HCT116 (cell line): ENCODE results near the gene RNASEH2B. TPM values are rescaled to one million over a fixed set of nuclear protein-coding genes. Genes with fewer than 3 reads are reported as not detected.

Experiments used
- ATAC-seq: fragments of 200-7000 bp; cut with Tn5 transposase; 2 replicates; pipeline ENCODE4 v1.9.1; 2020; ENCODE audit warnings: mild to moderate bottlenecking, moderate library complexity
- BruUV-seq: library from RNA; stranded (reverse); fragments of 400-500 nt; replicated peaks from 2 replicates; lab custom pipeline; 2021; lab: Mats Ljungman, UMichigan
- CTCF ChIA-PET: fragments of 300-600 bp; sonication (Branson Sonifier 250); formaldehyde crosslinking; loops from one replicate; lab custom pipeline; 2021; ENCODE audit warnings: antibody characterized with exemption; lab: Charles Lee
- POLR2A ChIA-PET: fragments of 300-600, 350-600 bp; sonication (Branson Sonifier 250); formaldehyde crosslinking; loops from one replicate; lab custom pipeline; 2021; ENCODE audit warnings: antibody characterized with exemption; lab: Charles Lee
- RAD21 ChIA-PET, 2 experiments: fragments of 300-600 bp; sonication (Branson Sonifier 250); formaldehyde crosslinking; loops; one replicate each; lab custom pipeline; 2023; ENCODE audit warnings: low total read pairs in 2 of 2; ENCODE audit not compliant: uncharacterized antibody in 2 of 2, unreplicated experiment in 2 of 2, low non-redundant PET in 1 of 2; lab: Charles Lee
- DNase-seq: peaks from one replicate; pipeline ENCODE4 v3.0.0-alpha.2; 2010; ENCODE audit warnings: low read depth, low spot score
- H2AFZ ChIP-seq: fragments of 200-600 bp; shearing (Covaris generic), sonication (generic); 2 replicates; pipeline ENCODE4 v1.6.1; 2017; ENCODE audit warnings: low read depth, mixed run types, mixed read lengths, antibody characterized with exemption, low read length; ENCODE audit not compliant: poor library complexity, severe bottlenecking
- H3K27ac ChIP-seq: 2 replicates; pipeline ENCODE4 v1.5.1; 2012; ENCODE audit warnings: low read depth, low read length
- H3K27me3 ChIP-seq: fragments of 200-600 bp; sonication (generic); 2 replicates; pipeline ENCODE4 v1.6.1; 2016; ENCODE audit warnings: mixed run types, low read length, mixed read lengths; ENCODE audit not compliant: insufficient read depth
- H3K36me3 ChIP-seq, 2 experiments: fragments of 200-500 bp in 1 of 2; fragments of 200-600 bp in 1 of 2; sonication (Bioruptor generic) in 1 of 2; sonication (generic) in 1 of 2; 2 replicates each; pipeline versions ENCODE4 v1.5.1 to v1.6.1; 2014 to 2016; ENCODE audit warnings: low read length in 2 of 2, inconsistent platforms in 1 of 2, mixed read lengths in 1 of 2, mixed run types in 1 of 2; ENCODE audit not compliant: insufficient read depth in 2 of 2, control insufficient read depth in 1 of 2
- H3K4me1 ChIP-seq, 2 experiments: fragments of 200-600 bp in 1 of 2; sonication (generic) in 1 of 2; 2 replicates each; pipeline versions ENCODE4 v1.5.1 to v1.6.1; 2012 to 2017; ENCODE audit warnings: low read length in 2 of 2, inconsistent platforms in 1 of 2, mild to moderate bottlenecking in 1 of 2, mixed read lengths in 1 of 2, mixed run types in 1 of 2, moderate library complexity in 1 of 2; ENCODE audit not compliant: insufficient read depth in 2 of 2, control insufficient read depth in 1 of 2
- H3K4me2 ChIP-seq: fragments of 200-600 bp; sonication (generic); 2 replicates; pipeline ENCODE4 v1.6.1; 2017; ENCODE audit warnings: mixed run types, low read length, mixed read lengths
- H3K4me3 ChIP-seq, 2 experiments: fragments of 200-600 bp in 1 of 2; sonication (generic) in 1 of 2; replicated peaks in 1 of 2; 2 replicates each; pipeline ENCODE4 v1.5.1; 2011 to 2016; ENCODE audit warnings: low read length in 2 of 2, control low read depth in 1 of 2, low read depth in 1 of 2, mild to moderate bottlenecking in 1 of 2, mixed read lengths in 1 of 2, mixed run types in 1 of 2
- H3K79me2 ChIP-seq: fragments of 200-600 bp; sonication (generic); 2 replicates; pipeline ENCODE4 v1.6.1; 2017; ENCODE audit warnings: mild to moderate bottlenecking, mixed run types, low read length, moderate library complexity, mixed read lengths; ENCODE audit not compliant: insufficient read depth
- H3K9ac ChIP-seq: fragments of 200-600 bp; sonication (generic); 2 replicates; pipeline ENCODE4 v1.6.1; 2016; ENCODE audit warnings: low read length, mixed read lengths
- H3K9me2 ChIP-seq: fragments of 200-600 bp; sonication (generic), shearing (Covaris generic); 2 replicates; pipeline ENCODE4 v1.6.1; 2017; ENCODE audit warnings: mixed run types, mild to moderate bottlenecking, moderate library complexity; ENCODE audit not compliant: insufficient read depth
- H3K9me3 ChIP-seq, 2 experiments: fragments of 200-500 bp in 1 of 2; fragments of 200-600 bp in 1 of 2; sonication (Bioruptor generic) in 1 of 2; sonication (generic) in 1 of 2; 2 replicates each; pipeline ENCODE4 v1.6.1; 2014 to 2017; ENCODE audit warnings: low read length in 2 of 2, mixed read lengths in 2 of 2, inconsistent platforms in 1 of 2, low read depth in 1 of 2, mild to moderate bottlenecking in 1 of 2, mixed run types in 1 of 2, moderate library complexity in 1 of 2; ENCODE audit not compliant: control insufficient read depth in 1 of 2, insufficient read depth in 1 of 2
- H4K20me1 ChIP-seq: fragments of 200-600 bp; sonication (generic), shearing (Covaris generic); 2 replicates; pipeline ENCODE4 v1.6.1; 2017; ENCODE audit warnings: mixed run types, mild to moderate bottlenecking, moderate library complexity; ENCODE audit not compliant: insufficient read depth
- CEBPB ChIP-seq: IDR thresholded peaks from 2 replicates; pipeline ENCODE4 v1.6.1; 2012; ENCODE audit warnings: low read depth
- EGR1 ChIP-seq: IDR thresholded peaks from 2 replicates; pipeline ENCODE4 v1.6.1; 2012; ENCODE audit warnings: low read depth
- ELF1 ChIP-seq: IDR thresholded peaks from 2 replicates; pipeline ENCODE4 v1.6.1; 2012; ENCODE audit warnings: low read depth, borderline replicate concordance
- EZH2 ChIP-seq: fragments of 200-600 bp; sonication (generic); IDR thresholded peaks from 2 replicates; pipeline ENCODE4 v1.6.1; 2017; ENCODE audit warnings: antibody characterized with exemption, mixed run types
- EZH2phosphoT487 ChIP-seq: fragments of 200-600 bp; IDR thresholded peaks from 2 replicates; pipeline ENCODE4 v1.6.1; 2018; ENCODE audit warnings: antibody characterized with exemption, borderline replicate concordance
- FOSL1 ChIP-seq: IDR thresholded peaks from 2 replicates; pipeline ENCODE4 v1.6.1; 2012; ENCODE audit warnings: low read depth
- JUND ChIP-seq: IDR thresholded peaks from 2 replicates; pipeline ENCODE4 v1.6.1; 2012
- MAX ChIP-seq: IDR thresholded peaks from 2 replicates; pipeline ENCODE4 v1.6.1; 2012
- POLR2A ChIP-seq: IDR thresholded peaks from 2 replicates; pipeline ENCODE4 v1.7.0; 2011; ENCODE audit warnings: borderline replicate concordance; ENCODE audit not compliant: insufficient read depth, insufficient read length; ENCODE audit errors: extremely low read depth
- POLR2AphosphoS5 ChIP-seq: IDR thresholded peaks from 2 replicates; pipeline ENCODE4 v1.6.1; 2011; ENCODE audit warnings: mild to moderate bottlenecking, low read depth, low read length, moderate library complexity
- SP1 ChIP-seq: IDR thresholded peaks from 2 replicates; pipeline ENCODE4 v1.6.1; 2012; ENCODE audit warnings: low read depth
- TCF7L2 ChIP-seq: IDR thresholded peaks from 2 replicates; pipeline ENCODE4 v1.7.0; 2011; ENCODE audit warnings: borderline replicate concordance, inconsistent platforms; ENCODE audit not compliant: insufficient read depth, insufficient read length; ENCODE audit errors: extremely low read depth
- YY1 ChIP-seq: IDR thresholded peaks from 2 replicates; pipeline ENCODE4 v1.6.1; 2011; ENCODE audit warnings: low read length, low read depth, moderate library complexity, mild to moderate bottlenecking; ENCODE audit not compliant: insufficient replicate concordance; ENCODE audit errors: extremely low read depth
- ZBTB33 ChIP-seq: IDR thresholded peaks from 2 replicates; pipeline ENCODE4 v1.6.1; 2011; ENCODE audit warnings: mild to moderate bottlenecking, low read length, moderate library complexity; ENCODE audit not compliant: insufficient replicate concordance; ENCODE audit errors: extremely low read depth
- ZFX ChIP-seq: fragments of 450-650 bp; IDR thresholded peaks from 2 replicates; pipeline ENCODE4 v1.6.1; 2017
- ZNF274 ChIP-seq: fragments of 200-500 bp; sonication (Bioruptor generic); IDR thresholded peaks from 2 replicates; pipeline ENCODE4 v1.6.1; 2014; ENCODE audit warnings: mild to moderate bottlenecking, low read depth, low read length, inconsistent platforms
- intact Hi-C: fragments of 100-400 bp; cut with micrococcal nuclease; formaldehyde crosslinking; loops from 2 replicates; pipeline ENCODE4 v1.10.0; 2022
- total RNA-seq: library from RNA; stranded (reverse); gene quantifications from one replicate; pipeline ENCODE4 v1.2.1, GENCODE V29; 2021; ENCODE audit not compliant: unreplicated experiment
- TF ChIP-seq, protein P1 (sequence below): IDR thresholded peaks from 2 replicates; pipeline ENCODE4 v1.6.1; 2012; ENCODE audit warnings: low read depth
- TF ChIP-seq, protein P2 (sequence below), 3 experiments: fragments of 200-600 bp in 1 of 3; sonication (generic) in 1 of 3; IDR thresholded peaks in 2 of 3; conservative IDR thresholded peaks in 1 of 3; 2 replicates each; pipeline ENCODE4 v1.5.1; 2012 to 2017; ENCODE audit warnings: low read depth in 2 of 3, low read length in 2 of 3, antibody characterized with exemption in 1 of 3, borderline replicate concordance in 1 of 3, control low read depth in 1 of 3, mild to moderate bottlenecking in 1 of 3, mixed read lengths in 1 of 3, mixed run types in 1 of 3, moderate library complexity in 1 of 3; ENCODE audit not compliant: insufficient read depth in 1 of 3

Gene RNASEH2B
- total RNA-seq, 1 experiment from 2014 or later, result 41.3 TPM

- no peaks in the 10 kb centered on the region for H3K27me3 ChIP-seq
- ATAC-seq (no peak), DNase-seq (no peak)
- TF ChIP-seq EZH2 (no peak), ELF1 (no peak), EZH2phosphoT487 (no peak), POLR2A (no peak), POLR2AphosphoS5 (no peak), MAX (no peak), JUND (no peak), ZNF274 (no peak), SP1 (no peak), YY1 (no peak), TCF7L2 (no peak), ZFX (no peak), FOSL1 (no peak), ZBTB33 (no peak), CEBPB (no peak), EGR1 (no peak)
- TF ChIP-seq, protein P1, sequence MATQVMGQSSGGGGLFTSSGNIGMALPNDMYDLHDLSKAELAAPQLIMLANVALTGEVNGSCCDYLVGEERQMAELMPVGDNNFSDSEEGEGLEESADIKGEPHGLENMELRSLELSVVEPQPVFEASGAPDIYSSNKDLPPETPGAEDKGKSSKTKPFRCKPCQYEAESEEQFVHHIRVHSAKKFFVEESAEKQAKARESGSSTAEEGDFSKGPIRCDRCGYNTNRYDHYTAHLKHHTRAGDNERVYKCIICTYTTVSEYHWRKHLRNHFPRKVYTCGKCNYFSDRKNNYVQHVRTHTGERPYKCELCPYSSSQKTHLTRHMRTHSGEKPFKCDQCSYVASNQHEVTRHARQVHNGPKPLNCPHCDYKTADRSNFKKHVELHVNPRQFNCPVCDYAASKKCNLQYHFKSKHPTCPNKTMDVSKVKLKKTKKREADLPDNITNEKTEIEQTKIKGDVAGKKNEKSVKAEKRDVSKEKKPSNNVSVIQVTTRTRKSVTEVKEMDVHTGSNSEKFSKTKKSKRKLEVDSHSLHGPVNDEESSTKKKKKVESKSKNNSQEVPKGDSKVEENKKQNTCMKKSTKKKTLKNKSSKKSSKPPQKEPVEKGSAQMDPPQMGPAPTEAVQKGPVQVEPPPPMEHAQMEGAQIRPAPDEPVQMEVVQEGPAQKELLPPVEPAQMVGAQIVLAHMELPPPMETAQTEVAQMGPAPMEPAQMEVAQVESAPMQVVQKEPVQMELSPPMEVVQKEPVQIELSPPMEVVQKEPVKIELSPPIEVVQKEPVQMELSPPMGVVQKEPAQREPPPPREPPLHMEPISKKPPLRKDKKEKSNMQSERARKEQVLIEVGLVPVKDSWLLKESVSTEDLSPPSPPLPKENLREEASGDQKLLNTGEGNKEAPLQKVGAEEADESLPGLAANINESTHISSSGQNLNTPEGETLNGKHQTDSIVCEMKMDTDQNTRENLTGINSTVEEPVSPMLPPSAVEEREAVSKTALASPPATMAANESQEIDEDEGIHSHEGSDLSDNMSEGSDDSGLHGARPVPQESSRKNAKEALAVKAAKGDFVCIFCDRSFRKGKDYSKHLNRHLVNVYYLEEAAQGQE, result no peak
- TF ChIP-seq, protein P2, sequence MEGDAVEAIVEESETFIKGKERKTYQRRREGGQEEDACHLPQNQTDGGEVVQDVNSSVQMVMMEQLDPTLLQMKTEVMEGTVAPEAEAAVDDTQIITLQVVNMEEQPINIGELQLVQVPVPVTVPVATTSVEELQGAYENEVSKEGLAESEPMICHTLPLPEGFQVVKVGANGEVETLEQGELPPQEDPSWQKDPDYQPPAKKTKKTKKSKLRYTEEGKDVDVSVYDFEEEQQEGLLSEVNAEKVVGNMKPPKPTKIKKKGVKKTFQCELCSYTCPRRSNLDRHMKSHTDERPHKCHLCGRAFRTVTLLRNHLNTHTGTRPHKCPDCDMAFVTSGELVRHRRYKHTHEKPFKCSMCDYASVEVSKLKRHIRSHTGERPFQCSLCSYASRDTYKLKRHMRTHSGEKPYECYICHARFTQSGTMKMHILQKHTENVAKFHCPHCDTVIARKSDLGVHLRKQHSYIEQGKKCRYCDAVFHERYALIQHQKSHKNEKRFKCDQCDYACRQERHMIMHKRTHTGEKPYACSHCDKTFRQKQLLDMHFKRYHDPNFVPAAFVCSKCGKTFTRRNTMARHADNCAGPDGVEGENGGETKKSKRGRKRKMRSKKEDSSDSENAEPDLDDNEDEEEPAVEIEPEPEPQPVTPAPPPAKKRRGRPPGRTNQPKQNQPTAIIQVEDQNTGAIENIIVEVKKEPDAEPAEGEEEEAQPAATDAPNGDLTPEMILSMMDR (IDR thresholded peaks at IDR 0.05 in 2 of 3, conservative IDR thresholded peaks at IDR 0.05 in 1 of 3; ENCODE audit: borderline replicate concordance in 1 of 3, insufficient read depth in 1 of 3, low read depth in 2 of 3, low read length in 2 of 3), result no peak
- H3K9me2 ChIP-seq, result no peaks in the 10 kb centered on the region
- POLR2A ChIA-PET, result no interaction called here
- intact Hi-C loops, result no loop called here
- H3K9me3 ChIP-seq, result no peaks in the 10 kb centered on the region
- no peak overlapping the region for H3K4me3 ChIP-seq
- no peak overlapping the region for H3K27ac ChIP-seq
- no peak overlapping the region for H3K4me2 ChIP-seq
- CTCF ChIA-PET, result no interaction called here
- no peak overlapping the region for H3K9ac ChIP-seq
- BruUV-seq, result no TSS peak
- no peaks in the 10 kb centered on the region for H3K79me2 ChIP-seq
- H4K20me1 ChIP-seq, result no peaks in the 10 kb centered on the region
- H2AFZ ChIP-seq, result no peak overlapping the region
- H3K36me3 ChIP-seq, result no peaks in the 10 kb centered on the region
- RAD21 ChIA-PET, result no interaction called here
- no peaks in the 10 kb centered on the region for H3K4me1 ChIP-seq
These were observed 11.3 kb upstream of the RNASEH2B start for GRCh38 chr13:50898338-50898737.
